ENCODE measurements around the gene GAPDH.
A peak's percentile ranks its signal among the peaks of the same experiment; 100 is the strongest.

The GAPDH gene

DNA sequence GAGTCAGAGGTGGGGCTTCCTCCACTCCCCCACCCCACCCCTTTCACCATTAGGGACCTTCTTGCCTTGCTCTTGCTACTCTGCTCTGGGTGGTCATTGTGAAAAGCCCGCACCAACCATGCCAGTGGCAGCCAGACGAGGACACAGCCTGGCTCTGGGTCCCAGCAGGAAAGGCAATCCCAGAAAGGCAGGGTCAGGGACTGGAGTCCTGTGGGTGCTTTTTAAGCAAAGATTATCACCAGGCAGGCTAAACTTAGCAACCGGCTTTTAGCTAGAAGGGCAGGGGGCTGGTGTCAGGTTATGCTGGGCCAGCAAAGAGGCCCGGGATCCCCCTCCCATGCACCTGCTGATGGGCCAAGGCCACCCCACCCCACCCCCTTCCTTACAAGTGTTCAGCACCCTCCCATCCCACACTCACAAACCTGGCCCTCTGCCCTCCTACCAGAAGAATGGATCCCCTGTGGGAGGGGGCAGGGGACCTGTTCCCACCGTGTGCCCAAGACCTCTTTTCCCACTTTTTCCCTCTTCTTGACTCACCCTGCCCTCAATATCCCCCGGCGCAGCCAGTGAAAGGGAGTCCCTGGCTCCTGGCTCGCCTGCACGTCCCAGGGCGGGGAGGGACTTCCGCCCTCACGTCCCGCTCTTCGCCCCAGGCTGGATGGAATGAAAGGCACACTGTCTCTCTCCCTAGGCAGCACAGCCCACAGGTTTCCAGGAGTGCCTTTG is 1.2 kb upstream of the GAPDH start:
- ChIA-PET CTCF (interaction anchor here (1.0 to 3.2 kb wide), 7 partner anchors 9 to 110 kb away, joined by 3 to 13 read pairs (median 4); partner anchors contain the start of genes NOP2 and TAPBPL), POLR2A (interaction anchor here (0.6 to 2.6 kb wide), 3 partner anchors 62 to 98 kb away, joined by 4 to 21 read pairs (median 7); partner anchors contain the start of gene VAMP1)
- peak; percentile 67 for DNase-seq (ENCODE audit: extremely low spot score)
- TF ChIP-seq, protein P1, sequence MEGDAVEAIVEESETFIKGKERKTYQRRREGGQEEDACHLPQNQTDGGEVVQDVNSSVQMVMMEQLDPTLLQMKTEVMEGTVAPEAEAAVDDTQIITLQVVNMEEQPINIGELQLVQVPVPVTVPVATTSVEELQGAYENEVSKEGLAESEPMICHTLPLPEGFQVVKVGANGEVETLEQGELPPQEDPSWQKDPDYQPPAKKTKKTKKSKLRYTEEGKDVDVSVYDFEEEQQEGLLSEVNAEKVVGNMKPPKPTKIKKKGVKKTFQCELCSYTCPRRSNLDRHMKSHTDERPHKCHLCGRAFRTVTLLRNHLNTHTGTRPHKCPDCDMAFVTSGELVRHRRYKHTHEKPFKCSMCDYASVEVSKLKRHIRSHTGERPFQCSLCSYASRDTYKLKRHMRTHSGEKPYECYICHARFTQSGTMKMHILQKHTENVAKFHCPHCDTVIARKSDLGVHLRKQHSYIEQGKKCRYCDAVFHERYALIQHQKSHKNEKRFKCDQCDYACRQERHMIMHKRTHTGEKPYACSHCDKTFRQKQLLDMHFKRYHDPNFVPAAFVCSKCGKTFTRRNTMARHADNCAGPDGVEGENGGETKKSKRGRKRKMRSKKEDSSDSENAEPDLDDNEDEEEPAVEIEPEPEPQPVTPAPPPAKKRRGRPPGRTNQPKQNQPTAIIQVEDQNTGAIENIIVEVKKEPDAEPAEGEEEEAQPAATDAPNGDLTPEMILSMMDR (IDR thresholded peaks at IDR 0.05; ENCODE audit: control extremely low read depth, extremely low read depth, low read depth, missing control alignments): no peak

DNA sequence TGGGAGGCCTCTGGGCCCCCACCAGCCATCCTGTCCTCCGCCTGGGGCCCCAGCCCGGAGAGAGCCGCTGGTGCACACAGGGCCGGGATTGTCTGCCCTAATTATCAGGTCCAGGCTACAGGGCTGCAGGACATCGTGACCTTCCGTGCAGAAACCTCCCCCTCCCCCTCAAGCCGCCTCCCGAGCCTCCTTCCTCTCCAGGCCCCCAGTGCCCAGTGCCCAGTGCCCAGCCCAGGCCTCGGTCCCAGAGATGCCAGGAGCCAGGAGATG is 729 bp upstream of the GAPDH start:
- TF ChIP-seq, protein P1 (IDR thresholded peaks at IDR 0.05; ENCODE audit: control extremely low read depth, extremely low read depth, low read depth, missing control alignments): no peak
- CTCF ChIA-PET: interaction anchor here (0.6 to 11.4 kb wide), 4 partner anchors 25 to 110 kb away, joined by 3 to 280 read pairs (median 5); partner anchors contain the start of genes IFFO1 and NOP2
- DNase-seq (ENCODE audit: extremely low spot score): no peak
- POLR2A ChIA-PET: interaction anchor here (0.5 to 1.6 kb wide), 45 partner anchors 7 to 499 kb away, joined by 3 to 16 read pairs (median 5); partner anchors contain the start of genes CD4, CDCA3, COPS7A and LPAR5

DNA sequence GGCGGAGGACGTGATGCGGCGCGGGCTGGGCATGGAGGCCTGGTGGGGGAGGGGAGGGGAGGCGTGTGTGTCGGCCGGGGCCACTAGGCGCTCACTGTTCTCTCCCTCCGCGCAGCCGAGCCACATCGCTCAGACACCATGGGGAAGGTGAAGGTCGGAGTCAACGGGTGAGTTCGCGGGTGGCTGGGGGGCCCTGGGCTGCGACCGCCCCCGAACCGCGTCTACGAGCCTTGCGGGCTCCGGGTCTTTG is 303 bp downstream of the GAPDH start:
- ChIA-PET POLR2A (interaction anchor here (0.6 to 1.6 kb wide), 20 partner anchors 12 to 409 kb away, joined by 3 to 16 read pairs (median 5); partner anchors contain the start of genes C12orf57, CDCA3, COPS7A and MRPL51), CTCF (interaction anchor here (1.1 to 11.4 kb wide), 2 partner anchors 24 to 231 kb away, joined by 3 to 280 read pairs; partner anchors contain the start of genes IFFO1, NOP2 and PTMS)
- no peak for DNase-seq (ENCODE audit: extremely low spot score)
- TF ChIP-seq, protein P1 (IDR thresholded peaks at IDR 0.05; ENCODE audit: control extremely low read depth, extremely low read depth, low read depth, missing control alignments): no peak

DNA sequence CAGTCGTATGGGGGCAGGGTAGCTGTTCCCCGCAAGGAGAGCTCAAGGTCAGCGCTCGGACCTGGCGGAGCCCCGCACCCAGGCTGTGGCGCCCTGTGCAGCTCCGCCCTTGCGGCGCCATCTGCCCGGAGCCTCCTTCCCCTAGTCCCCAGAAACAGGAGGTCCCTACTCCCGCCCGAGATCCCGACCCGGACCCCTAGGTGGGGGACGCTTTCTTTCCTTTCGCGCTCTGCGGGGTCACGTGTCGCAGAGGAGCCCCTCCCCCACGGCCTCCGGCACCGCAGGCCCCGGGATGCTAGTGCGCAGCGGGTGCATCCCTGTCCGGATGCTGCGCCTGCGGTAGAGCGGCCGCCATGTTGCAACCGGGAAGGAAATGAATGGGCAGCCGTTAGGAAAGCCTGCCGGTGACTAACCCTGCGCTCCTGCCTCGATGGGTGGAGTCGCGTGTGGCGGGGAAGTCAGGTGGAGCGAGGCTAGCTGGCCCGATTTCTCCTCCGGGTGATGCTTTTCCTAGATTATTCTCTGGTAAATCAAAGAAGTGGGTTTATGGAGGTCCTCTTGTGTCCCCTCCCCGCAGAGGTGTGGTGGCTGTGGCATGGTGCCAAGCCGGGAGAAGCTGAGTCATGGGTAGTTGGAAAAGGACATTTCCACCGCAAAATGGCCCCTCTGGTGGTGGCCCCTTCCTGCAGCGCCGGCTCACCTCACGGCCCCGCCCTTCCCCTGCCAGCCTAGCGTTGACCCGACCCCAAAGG is 804 bp downstream of the GAPDH start:
- DNase-seq (ENCODE audit: extremely low spot score): peak; percentile 53
- CTCF ChIA-PET: interaction anchor here (0.8 to 11.4 kb wide), 6 partner anchors 20 to 231 kb away, joined by 3 to 280 read pairs (median 4); partner anchors contain the start of genes IFFO1, NOP2, PTMS and VAMP1
- POLR2A ChIA-PET: interaction anchor here (0.6 to 1.6 kb wide), 17 partner anchors 12 to 316 kb away, joined by 3 to 16 read pairs (median 6); partner anchors contain the start of genes CDCA3, COPS7A, MRPL51 and NOP2
- TF ChIP-seq, protein P1 (IDR thresholded peaks at IDR 0.05; ENCODE audit: control extremely low read depth, extremely low read depth, low read depth, missing control alignments): no peak

DNA sequence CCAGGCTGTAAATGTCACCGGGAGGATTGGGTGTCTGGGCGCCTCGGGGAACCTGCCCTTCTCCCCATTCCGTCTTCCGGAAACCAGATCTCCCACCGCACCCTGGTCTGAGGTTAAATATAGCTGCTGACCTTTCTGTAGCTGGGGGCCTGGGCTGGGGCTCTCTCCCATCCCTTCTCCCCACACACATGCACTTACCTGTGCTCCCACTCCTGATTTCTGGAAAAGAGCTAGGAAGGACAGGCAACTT is 1.3 kb downstream of the GAPDH start:
- no peak for DNase-seq (ENCODE audit: extremely low spot score)
- TF ChIP-seq, protein P1 (IDR thresholded peaks at IDR 0.05; ENCODE audit: control extremely low read depth, extremely low read depth, low read depth, missing control alignments): no peak
- POLR2A ChIA-PET: interaction anchor here (0.6 to 1.3 kb wide), 9 partner anchors 19 to 338 kb away, joined by 3 to 11 read pairs (median 3); partner anchors contain the start of genes SPSB2, VAMP1 and ZNF384
- CTCF ChIA-PET: interaction anchor here (0.7 to 11.4 kb wide), 7 partner anchors 11 to 218 kb away, joined by 3 to 280 read pairs (median 4); partner anchors contain the start of genes IFFO1, MLF2, NOP2 and VAMP1
